Glomerular visceral epithelial cell (primary cell): Measurements from ENCODE around the gene VPS35L.

ENCODE experiments used
- DNase-seq: peaks from one replicate; pipeline ENCODE4 v3.0.0-alpha.2; 2016; ENCODE audit errors: extremely low spot score

Gene VPS35L, protein sequence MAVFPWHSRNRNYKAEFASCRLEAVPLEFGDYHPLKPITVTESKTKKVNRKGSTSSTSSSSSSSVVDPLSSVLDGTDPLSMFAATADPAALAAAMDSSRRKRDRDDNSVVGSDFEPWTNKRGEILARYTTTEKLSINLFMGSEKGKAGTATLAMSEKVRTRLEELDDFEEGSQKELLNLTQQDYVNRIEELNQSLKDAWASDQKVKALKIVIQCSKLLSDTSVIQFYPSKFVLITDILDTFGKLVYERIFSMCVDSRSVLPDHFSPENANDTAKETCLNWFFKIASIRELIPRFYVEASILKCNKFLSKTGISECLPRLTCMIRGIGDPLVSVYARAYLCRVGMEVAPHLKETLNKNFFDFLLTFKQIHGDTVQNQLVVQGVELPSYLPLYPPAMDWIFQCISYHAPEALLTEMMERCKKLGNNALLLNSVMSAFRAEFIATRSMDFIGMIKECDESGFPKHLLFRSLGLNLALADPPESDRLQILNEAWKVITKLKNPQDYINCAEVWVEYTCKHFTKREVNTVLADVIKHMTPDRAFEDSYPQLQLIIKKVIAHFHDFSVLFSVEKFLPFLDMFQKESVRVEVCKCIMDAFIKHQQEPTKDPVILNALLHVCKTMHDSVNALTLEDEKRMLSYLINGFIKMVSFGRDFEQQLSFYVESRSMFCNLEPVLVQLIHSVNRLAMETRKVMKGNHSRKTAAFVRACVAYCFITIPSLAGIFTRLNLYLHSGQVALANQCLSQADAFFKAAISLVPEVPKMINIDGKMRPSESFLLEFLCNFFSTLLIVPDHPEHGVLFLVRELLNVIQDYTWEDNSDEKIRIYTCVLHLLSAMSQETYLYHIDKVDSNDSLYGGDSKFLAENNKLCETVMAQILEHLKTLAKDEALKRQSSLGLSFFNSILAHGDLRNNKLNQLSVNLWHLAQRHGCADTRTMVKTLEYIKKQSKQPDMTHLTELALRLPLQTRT

GRCh38 chr16:19555186-19555937 is at the start of gene VPS35L:
VPS35L (plus strand) TSS chr16:19555703; CDS start chr16:19555730, 27 bp downstream.
- peak; percentile 98 for DNase-seq

DNA sequence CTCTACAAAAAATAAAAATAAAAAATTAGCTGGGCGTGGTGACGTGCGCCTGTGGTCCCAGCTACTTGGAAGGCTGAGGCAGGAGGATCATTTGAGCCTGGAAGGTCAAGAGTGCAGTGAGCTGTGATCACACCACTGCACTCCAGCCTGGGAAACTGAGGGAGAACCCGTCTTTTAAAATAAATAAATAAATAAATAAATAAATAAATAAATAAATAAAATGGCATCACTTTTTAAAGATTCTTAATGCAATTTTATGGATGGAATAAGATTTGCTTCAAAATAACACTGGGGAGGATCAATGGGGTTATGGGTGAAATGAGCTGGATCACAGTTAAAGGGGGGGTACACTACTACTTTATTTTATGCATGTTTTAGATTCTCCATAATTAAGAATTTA is 48.5 kb upstream of the VPS35L start:
- no peak for DNase-seq

- no peak for DNase-seq
Observed at GRCh38 chr16:19507867-19508266, 47.6 kb upstream of the VPS35L start.

GRCh38 chr16:19512297-19512696 is 43.2 kb upstream of the VPS35L start:
- no peak for DNase-seq

DNA sequence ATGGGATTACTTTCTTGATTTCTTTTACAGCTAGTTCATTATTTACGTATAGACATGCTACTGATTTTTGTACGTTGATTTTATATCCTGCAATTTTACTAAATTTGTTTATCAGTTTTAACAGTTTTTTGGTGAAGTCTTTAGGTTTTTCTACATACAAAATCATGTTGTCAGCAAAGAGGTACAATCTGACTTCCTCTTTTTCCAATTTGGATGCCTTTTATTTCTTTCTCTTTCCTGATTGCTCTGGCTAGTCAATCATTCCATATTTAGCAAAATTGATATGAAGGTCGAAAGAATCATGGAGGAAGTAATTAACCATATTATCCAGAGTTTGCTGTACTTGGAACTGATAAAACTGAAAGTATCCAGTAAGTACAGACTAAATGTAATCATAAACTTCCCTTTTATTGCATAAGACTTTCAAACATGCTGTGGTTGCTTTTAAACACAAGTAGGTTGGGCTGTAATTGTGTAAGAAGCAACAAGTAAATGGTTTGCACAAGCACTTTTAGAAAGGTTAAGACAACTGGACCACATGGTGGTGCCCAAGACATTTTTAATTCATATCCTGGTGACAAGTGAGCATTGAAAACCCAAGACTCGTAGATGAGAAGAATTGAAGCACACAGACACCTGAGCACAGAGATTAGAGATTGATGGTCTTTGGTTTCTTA is 42.0 kb upstream of the VPS35L start:
- no peak for DNase-seq

- DNase-seq: no peak
Observed at GRCh38 chr16:19515757-19516156, 39.7 kb upstream of the VPS35L start.

- DNase-seq: no peak
Observed at GRCh38 chr16:19517424-19518089, 37.9 kb upstream of the VPS35L start.

GRCh38 chr16:19518388-19518787 is 37.1 kb upstream of the VPS35L start:
- DNase-seq: no peak

GRCh38 chr16:19520861-19521331 is 34.6 kb upstream of the VPS35L start:
- DNase-seq: peak; percentile 15

DNA sequence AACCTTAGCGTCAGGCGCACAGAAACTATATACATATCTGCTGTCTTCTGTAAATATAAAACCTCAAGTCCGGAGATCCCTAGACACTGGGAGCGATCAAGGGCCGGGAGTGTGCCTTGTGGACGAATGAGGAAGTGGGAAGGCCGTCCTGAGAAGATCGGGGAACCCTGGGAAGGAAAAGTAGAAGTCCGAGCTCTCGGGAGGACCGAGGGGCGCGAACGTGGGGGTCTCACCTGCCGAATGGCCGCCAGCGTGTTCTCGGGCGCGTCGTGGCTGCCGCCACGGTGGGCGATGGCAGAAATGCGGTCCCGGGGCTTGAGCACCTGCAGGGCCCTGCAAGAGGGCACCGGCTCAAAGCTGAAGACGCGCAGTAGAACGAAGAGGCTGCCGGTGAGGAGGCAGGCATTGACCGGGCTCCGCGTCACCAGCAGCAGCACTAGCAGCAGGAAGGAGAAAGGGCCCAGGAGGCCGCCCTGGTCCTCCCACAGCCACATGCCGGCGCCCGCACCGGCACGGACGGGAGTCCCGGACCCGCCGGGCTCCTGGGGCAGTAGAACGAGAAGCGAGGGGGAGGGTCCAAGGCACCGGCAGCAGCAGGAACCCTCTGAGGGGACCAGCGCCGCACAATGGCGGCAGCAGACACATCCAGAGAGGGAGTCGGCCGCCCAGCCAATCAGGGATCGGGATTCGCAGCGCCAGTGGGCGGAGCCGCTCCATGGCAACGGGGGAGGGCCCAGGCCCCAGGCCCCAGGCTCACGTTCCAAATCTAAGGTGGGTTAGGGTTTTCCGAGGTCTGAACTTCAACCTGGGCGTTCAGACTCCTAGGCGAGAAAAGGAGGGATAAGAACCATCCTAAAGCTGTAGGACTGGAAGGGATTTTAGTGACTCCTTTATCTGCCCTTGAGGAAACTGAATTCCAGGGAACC is 33.8 kb upstream of the VPS35L start, which contains the start of gene GDE1:
Gene GDE1, minus strand, starts transcription at position 628 of the 926 bp plus-strand sequence. Its CDS starts 134 bp downstream, at position 494.
- DNase-seq: peak; percentile 87

- no peak for DNase-seq
Observed at GRCh38 chr16:19522397-19522732, 33.1 kb upstream of the VPS35L start.

- DNase-seq: no peak
Observed at GRCh38 chr16:19522760-19523159, 32.7 kb upstream of the VPS35L start.

DNA sequence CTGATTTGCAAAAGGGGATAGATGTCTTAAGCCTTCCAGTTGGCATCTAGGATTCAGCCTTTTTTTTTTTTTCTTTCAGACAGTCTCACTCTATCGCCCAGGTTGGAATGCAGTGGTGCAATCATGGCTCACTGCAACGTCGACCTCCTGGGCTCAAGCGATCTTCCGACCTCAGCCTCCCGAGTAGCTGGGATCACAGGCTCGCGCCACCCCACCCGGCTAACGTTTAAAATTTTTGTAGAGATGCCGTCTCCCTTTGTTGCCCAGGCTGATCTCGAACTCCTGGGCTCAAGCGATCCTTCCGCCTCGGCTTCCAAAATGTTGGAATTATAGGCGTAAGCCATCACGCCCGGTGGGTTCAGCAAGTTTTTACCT is 32.3 kb upstream of the VPS35L start:
- DNase-seq: no peak

DNA sequence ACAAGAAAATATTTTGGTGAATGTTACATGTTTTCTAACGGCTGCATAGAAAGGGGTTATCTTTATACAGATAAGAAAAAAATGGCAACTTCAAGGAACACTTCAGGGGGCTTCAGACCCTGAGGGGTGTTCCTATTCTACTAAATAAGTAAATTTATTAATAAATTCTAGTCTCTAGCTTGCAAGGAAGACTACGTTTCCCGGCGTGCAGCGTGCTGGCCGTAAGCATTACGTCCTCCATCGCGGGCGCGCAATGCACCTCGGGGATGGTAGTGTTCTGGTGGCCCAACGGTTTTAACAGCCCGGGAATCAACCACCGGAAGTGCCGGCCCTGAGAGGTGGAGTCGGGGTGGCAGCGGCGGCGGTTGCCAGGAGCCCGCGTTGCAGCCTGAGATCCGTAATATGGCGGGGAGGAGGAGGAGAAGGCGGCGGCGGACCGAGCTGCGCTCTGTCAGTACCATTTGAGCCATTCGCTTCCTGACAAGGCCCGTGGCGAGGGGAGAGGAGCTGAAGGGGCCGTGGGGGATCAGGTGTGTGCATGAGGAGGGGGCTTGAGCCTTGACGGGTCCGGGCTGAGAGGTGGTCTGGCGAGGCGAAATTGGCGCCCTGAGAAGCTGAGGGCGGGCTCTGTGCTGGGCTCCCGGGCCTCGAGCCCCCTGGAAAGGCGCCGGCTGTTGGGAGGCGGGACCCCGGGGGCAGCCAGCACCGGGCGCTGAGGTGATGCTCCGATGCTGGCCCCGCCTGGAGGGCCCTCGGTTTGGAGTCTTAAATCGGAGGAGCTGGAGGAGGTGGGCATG is 31.7 kb upstream of the VPS35L start, which contains the start of gene CCP110:
Gene CCP110, plus strand, starts transcription at position 384 of the 797 bp plus-strand sequence. CDS start 3,940 bp downstream, outside the sequence.
- DNase-seq: peak; percentile 92

DNA sequence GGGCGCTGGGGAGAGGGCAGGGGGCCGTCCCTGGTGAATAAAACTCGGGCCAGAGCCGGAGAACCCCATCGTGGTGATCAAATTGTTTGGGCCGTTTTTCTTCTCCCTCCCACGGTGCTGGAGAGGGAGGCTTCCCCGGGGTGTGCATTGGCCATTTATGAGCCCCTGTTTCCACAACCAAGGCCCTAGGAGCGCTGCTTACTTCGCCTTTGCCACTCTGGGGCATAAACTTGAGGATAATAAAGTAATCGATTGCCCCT is 31.2 kb upstream of the VPS35L start:
- no peak for DNase-seq

DNA sequence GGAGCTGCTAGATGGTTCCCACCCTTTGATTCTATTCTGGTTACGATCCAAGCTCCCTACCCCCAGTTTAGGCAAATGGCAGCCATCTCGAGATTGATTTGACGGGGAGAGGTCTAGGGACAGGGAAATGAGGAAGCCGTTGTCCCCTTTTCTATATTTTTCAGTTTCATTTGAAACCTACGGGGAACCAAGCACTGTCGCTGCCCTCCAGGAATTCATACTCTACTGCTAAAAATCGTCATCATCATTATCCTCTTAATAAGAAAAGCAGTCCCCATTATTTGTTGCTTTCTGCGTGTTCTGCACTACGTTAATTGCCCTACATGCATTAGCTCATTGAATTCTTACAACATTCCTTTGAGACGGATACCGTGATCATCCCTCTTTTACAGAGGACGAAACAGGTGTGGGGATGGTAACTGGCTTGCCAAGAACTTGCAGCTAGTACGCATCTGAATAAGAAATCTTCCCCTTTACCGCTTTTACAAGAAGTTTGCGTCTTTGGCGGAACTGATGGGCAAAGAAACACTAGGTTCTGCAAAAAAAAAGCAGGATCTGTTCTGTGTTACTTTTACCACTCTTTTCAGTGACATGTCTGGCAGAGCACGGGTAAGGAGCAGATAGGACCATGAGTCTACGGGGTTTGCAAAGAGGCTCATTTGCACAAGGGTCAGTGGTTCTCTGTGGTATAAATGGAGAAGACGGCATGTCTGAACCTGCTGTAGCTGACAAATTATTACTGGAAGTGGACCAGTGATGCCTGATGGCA is 30.7 kb upstream of the VPS35L start:
- no peak for DNase-seq

GRCh38 chr16:19525385-19525723 is 30.1 kb upstream of the VPS35L start:
- no peak for DNase-seq

DNA sequence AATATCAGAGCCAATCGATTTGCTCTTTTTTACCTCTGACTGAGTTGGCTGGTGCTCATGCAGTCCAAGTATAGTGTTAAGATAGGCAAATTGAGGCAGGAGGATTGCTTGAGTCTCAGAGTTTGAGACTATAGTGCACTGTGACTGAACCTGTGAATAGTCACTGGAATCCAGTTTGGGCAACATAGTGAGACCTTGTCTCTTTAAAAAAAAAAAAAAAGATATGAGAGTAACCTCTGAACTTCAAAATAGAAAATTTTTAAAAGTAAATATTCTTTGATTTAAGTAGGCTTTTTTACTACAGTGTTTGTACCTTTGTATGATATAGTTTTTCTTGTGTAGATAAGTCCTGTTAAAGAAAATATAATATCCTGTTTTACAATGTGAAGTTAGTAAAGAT is 28.3 kb upstream of the VPS35L start:
- no peak for DNase-seq
